ENCODE data around the gene DDAH2.

Gene DDAH2

GRCh38 chr6:31683591-31683990, 45.5 kb downstream of the DDAH2 start:
- peaks cover 12% of the 10 kb centered on the region for H3K4me1 ChIP-seq (ENCODE audit: insufficient read depth, low read length, severe bottlenecking)
- H3K9ac ChIP-seq (ENCODE audit: low read length): no peak overlapping the region
- no peaks in the 10 kb centered on the region for H3K9me3 ChIP-seq (ENCODE audit: low read length)
- H3K27ac ChIP-seq (ENCODE audit: low read depth, low read length, poor library complexity, severe bottlenecking): no peak overlapping the region
- H3K4me2 ChIP-seq (ENCODE audit: low read length): no peak overlapping the region
- no peak overlapping the region for H3K4me3 ChIP-seq (ENCODE audit: low read depth, low read length, poor library complexity, severe bottlenecking)
- no peaks in the 10 kb centered on the region for H4K20me1 ChIP-seq (ENCODE audit: insufficient read depth, low read length)
- H3F3A ChIP-seq (ENCODE audit: insufficient read depth, low read length): no peaks in the 10 kb centered on the region
- H3K9me2 ChIP-seq (ENCODE audit: low read depth, low read length): no peaks in the 10 kb centered on the region
- H2AFZ ChIP-seq (ENCODE audit: low read length): no peak overlapping the region
- peaks cover 30% of the 10 kb centered on the region for H3K36me3 ChIP-seq (ENCODE audit: insufficient read depth, low read length)
- no peaks in the 10 kb centered on the region for H3K79me2 ChIP-seq (ENCODE audit: insufficient read depth, low read length)
- TF ChIP-seq CTCF (IDR thresholded peaks at IDR 0.05; ENCODE audit: low read length) (no peak), EZH2 (IDR thresholded peaks at IDR 0.05; ENCODE audit: borderline replicate concordance, low read length) (no peak)
- H3K27me3 ChIP-seq (ENCODE audit: insufficient read depth, low read length): no peaks in the 10 kb centered on the region

GRCh38 chr6:31681135-31681671, 47.9 kb downstream of the DDAH2 start:
- Histone ChIP-seq H4K20me1 (ENCODE audit: insufficient read depth, low read length) (no peaks in the 10 kb centered on the region), H3K9me2 (ENCODE audit: low read depth, low read length) (no peaks in the 10 kb centered on the region), H3K9me3 (ENCODE audit: low read length) (no peaks in the 10 kb centered on the region), H3K4me3 (ENCODE audit: low read depth, low read length, poor library complexity, severe bottlenecking) (peak overlapping the region; percentile 49), H3K27me3 (ENCODE audit: insufficient read depth, low read length) (no peaks in the 10 kb centered on the region), H3F3A (ENCODE audit: insufficient read depth, low read length) (no peaks in the 10 kb centered on the region), H2AFZ (ENCODE audit: low read length) (no peak overlapping the region), H3K79me2 (ENCODE audit: insufficient read depth, low read length) (no peaks in the 10 kb centered on the region), H3K27ac (ENCODE audit: low read depth, low read length, poor library complexity, severe bottlenecking) (no peak overlapping the region), H3K4me2 (ENCODE audit: low read length) (peak overlapping the region; percentile 69), H3K9ac (ENCODE audit: low read length) (peak overlapping the region; percentile 30; the same call in 1 of the 2 replicates), H3K4me1 (ENCODE audit: insufficient read depth, low read length, severe bottlenecking) (peaks cover 16% of the 10 kb centered on the region), H3K36me3 (ENCODE audit: insufficient read depth, low read length) (peaks cover 6% of the 10 kb centered on the region; the same call in 1 of the 2 replicates)
- TF ChIP-seq CTCF (IDR thresholded peaks at IDR 0.05; ENCODE audit: low read length) (no peak), EZH2 (IDR thresholded peaks at IDR 0.05; ENCODE audit: borderline replicate concordance, low read length) (no peak)

- no peaks in the 10 kb centered on the region for H3K36me3 ChIP-seq (ENCODE audit: insufficient read depth, low read length)
- H3K4me2 ChIP-seq (ENCODE audit: low read length): peak within 1 kb of the TSS; percentile 69
- H3K4me3 ChIP-seq (ENCODE audit: low read depth, low read length, poor library complexity, severe bottlenecking): peak within 1 kb of the TSS; percentile 49
- peaks cover 16% of the 10 kb centered on the region for H3K4me1 ChIP-seq (ENCODE audit: insufficient read depth, low read length, severe bottlenecking)
- no peaks in the 10 kb centered on the region for H4K20me1 ChIP-seq (ENCODE audit: insufficient read depth, low read length)
- H3K9me3 ChIP-seq (ENCODE audit: low read length): no peaks in the 10 kb centered on the region
- no peak within 1 kb of the TSS for H3K27ac ChIP-seq (ENCODE audit: low read depth, low read length, poor library complexity, severe bottlenecking)
- H2AFZ ChIP-seq (ENCODE audit: low read length): no peak within 1 kb of the TSS
- TF ChIP-seq EZH2 (IDR thresholded peaks at IDR 0.05; ENCODE audit: borderline replicate concordance, low read length) (no peak), CTCF (IDR thresholded peaks at IDR 0.05; ENCODE audit: low read length) (peak; percentile 52)
- no peaks in the 10 kb centered on the region for H3F3A ChIP-seq (ENCODE audit: insufficient read depth, low read length)
- H3K9me2 ChIP-seq (ENCODE audit: low read depth, low read length): no peaks in the 10 kb centered on the region
- H3K27me3 ChIP-seq (ENCODE audit: insufficient read depth, low read length): no peaks in the 10 kb centered on the region
- H3K9ac ChIP-seq (ENCODE audit: low read length): peak within 1 kb of the TSS; percentile 30; the same call in 1 of the 2 replicates
- H3K79me2 ChIP-seq (ENCODE audit: insufficient read depth, low read length): no peaks in the 10 kb centered on the region
Measured at GRCh38 chr6:31680226-31681134, 48.6 kb downstream of the DDAH2 start, which contains the start of gene LY6G5C. Gene LY6G5C (minus strand): TSS chr6:31681067. CDS start chr6:31680373, 694 bp downstream.

Data from OCI-LY1 (cell line).